PC-3 (cell line): ENCODE results near the gene PBLD. TPM values are rescaled to one million over a fixed set of nuclear protein-coding genes. Genes with fewer than 3 reads are reported as not detected.

Source experiments
- ATAC-seq: fragments of 200-7000 bp; cut with Tn5 transposase; 2 replicates; pipeline ENCODE4 v1.9.1; 2020; ENCODE audit warnings: mild to moderate bottlenecking, moderate library complexity
- BruUV-seq: library from RNA; stranded (reverse); fragments of 400-500 nt; replicated peaks from 2 replicates; lab custom pipeline; 2021; lab: Mats Ljungman, UMichigan
- CTCF ChIA-PET: fragments of 300-600 bp; sonication (Branson Sonifier 250); formaldehyde crosslinking; loops from one replicate; lab custom pipeline; 2022; ENCODE audit warnings: antibody characterized with exemption; lab: Charles Lee
- POLR2A ChIA-PET: fragments of 300-600 bp; sonication (Branson Sonifier 250); formaldehyde crosslinking; loops from one replicate; lab custom pipeline; 2022; ENCODE audit warnings: antibody characterized with exemption; ENCODE audit not compliant: unreplicated experiment; lab: Charles Lee
- DNase-seq: peaks from one replicate; pipeline ENCODE4 v3.0.0-alpha.2; 2015
- H2AFZ ChIP-seq: fragments of 300-600 bp; sonication (generic); 2 replicates; pipeline ENCODE4 v1.6.0; 2016; ENCODE audit warnings: antibody characterized with exemption, low read length
- H3F3A ChIP-seq: fragments of 300-600 bp; sonication (generic); one replicate; pipeline ENCODE4 v1.6.0; 2017; ENCODE audit warnings: antibody characterized with exemption, low read length, control low read depth, mild to moderate bottlenecking; ENCODE audit not compliant: unreplicated experiment
- H3K27ac ChIP-seq: fragments of 300-600 bp; sonication (generic); 2 replicates; pipeline ENCODE4 v1.5.1; 2016; ENCODE audit warnings: mild to moderate bottlenecking, low read length
- H3K27me3 ChIP-seq: fragments of 300-600 bp; sonication (generic); 2 replicates; pipeline ENCODE4 v1.6.1; 2016; ENCODE audit warnings: low read length, mixed read lengths
- H3K36me3 ChIP-seq: fragments of 300-600 bp; sonication (generic); 2 replicates; pipeline ENCODE4 v1.6.1; 2016; ENCODE audit warnings: low read depth, mixed run types, low read length, mixed read lengths
- H3K4me1 ChIP-seq: fragments of 300-600 bp; sonication (generic); 2 replicates; pipeline ENCODE4 v1.5.1; 2016; ENCODE audit warnings: low read length; ENCODE audit not compliant: insufficient read depth
- H3K4me2 ChIP-seq: fragments of 300-600 bp; sonication (generic); 2 replicates; pipeline ENCODE4 v1.6.0; 2016; ENCODE audit warnings: low read length
- H3K4me3 ChIP-seq: fragments of 300-600 bp; sonication (generic); 2 replicates; pipeline ENCODE4 v1.5.1; 2016; ENCODE audit warnings: mild to moderate bottlenecking, low read length, mixed read lengths
- H3K79me2 ChIP-seq: fragments of 300-600 bp; sonication (generic); 2 replicates; pipeline ENCODE4 v1.6.1; 2017; ENCODE audit warnings: low read length, mixed read lengths
- H3K9ac ChIP-seq: fragments of 300-600 bp; sonication (generic); 2 replicates; pipeline ENCODE4 v1.6.0; 2016; ENCODE audit warnings: mild to moderate bottlenecking, low read length
- H3K9me2 ChIP-seq: fragments of 300-600 bp; sonication (generic); replicated peaks from 2 replicates; pipeline ENCODE4 v1.6.1; 2016; ENCODE audit warnings: mixed run types, low read length, mixed read lengths
- H3K9me3 ChIP-seq: fragments of 300-600 bp; sonication (generic); 2 replicates; pipeline ENCODE4 v1.6.1; 2016; ENCODE audit warnings: low read length, mixed read lengths
- H4K20me1 ChIP-seq: fragments of 300-600 bp; sonication (generic); 2 replicates; pipeline ENCODE4 v1.6.1; 2016; ENCODE audit warnings: low read length, mixed read lengths
- EZH2 ChIP-seq: fragments of 300-600 bp; sonication (generic); IDR thresholded peaks from one replicate; pipeline ENCODE4 v1.6.1; 2017; ENCODE audit warnings: antibody characterized with exemption, mild to moderate bottlenecking, low read length; ENCODE audit not compliant: unreplicated experiment
- EZH2phosphoT487 ChIP-seq: fragments of 300-600 bp; sonication (generic); IDR thresholded peaks from 2 replicates; pipeline ENCODE4 v1.6.1; 2018; ENCODE audit warnings: mild to moderate bottlenecking, antibody characterized with exemption, low read length, borderline replicate concordance
- intact Hi-C: fragments of 100-400 bp; cut with micrococcal nuclease; formaldehyde crosslinking; loops from 2 replicates; pipeline ENCODE4 v1.9.0; 2023
- total RNA-seq: library from RNA; depleted of rRNA; stranded (reverse); fragments of >200 nt; gene quantifications from 2 replicates; pipeline ENCODE4 v1.2.3, GENCODE V29; 2014
- TF ChIP-seq, protein P1 (sequence below): fragments of 300-600 bp; sonication (generic); conservative IDR thresholded peaks from 2 replicates; pipeline ENCODE4 v1.5.1; 2017; ENCODE audit warnings: antibody characterized with exemption, low read depth, mild to moderate bottlenecking, low read length

The PBLD gene
- total RNA-seq, 1 experiment from 2014 or later, result 1.1 TPM

DNA sequence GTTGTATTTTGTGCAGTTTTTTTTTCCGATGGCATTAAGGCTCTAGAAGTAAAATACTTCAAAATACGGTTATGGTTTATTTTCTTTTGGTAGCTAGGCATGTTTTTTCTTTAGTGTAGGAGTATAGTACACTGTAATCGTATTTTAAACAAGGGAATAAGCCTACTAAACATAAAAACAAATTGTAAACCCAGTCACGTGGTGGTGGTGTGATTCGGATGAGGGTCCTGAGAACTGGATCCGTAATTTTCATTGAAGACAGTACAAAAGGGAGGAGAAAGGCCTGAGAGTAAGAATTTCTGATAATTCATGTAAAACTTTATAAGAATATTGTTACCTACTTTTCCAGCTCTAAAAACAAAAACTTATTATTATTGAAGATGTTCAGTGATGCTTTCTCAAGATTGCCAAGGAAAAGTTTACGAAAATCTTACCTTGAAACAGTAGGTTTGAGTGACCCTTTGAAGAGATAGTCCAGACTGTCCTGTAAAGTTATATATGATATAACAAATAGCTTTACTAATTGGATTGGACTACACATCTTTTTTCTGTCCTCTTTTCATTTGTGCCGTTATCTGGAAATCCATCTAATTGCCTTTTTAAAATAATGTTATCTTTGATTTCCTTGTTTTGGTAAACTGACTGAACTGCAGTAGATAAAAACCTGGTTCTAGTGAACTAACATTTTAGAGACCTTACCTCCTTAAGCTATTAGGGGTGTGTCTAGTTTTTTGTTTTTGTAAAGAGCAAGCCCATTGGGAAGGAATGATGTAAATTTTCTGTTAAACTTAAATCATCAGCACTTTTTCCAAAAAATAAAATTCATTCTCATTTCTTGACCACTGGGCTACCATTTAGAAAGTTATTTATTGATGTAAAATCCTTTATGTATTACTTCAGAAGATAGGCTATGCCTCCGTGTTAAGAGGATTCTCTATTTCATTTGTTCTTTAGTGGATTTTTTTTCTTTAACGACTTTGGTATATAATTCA is 1.0 kb upstream of the PBLD start:
- POLR2A ChIA-PET, result no interaction called here
- H3K4me1 ChIP-seq, result peaks cover 40% of the 10 kb centered on the region

DNA sequence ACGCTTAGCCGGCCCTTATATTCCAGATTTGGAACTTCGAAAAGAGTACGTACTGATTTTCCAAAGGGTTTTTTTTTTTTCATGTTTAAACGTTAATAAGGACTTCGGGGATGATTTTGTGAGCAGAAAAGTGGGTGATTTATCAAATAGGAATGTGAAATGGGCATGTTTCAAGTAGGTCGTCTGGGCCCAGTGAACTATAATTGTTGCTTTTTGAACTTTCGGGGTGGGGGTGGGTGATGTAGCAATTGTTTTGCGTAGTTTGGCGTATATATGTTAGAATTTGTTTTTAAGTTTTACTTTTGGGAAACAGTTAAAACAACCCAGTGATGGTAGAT is 299 bp upstream of the PBLD start:
- no peaks in the 10 kb centered on the region for H3K9me3 ChIP-seq
- peak overlapping the region; percentile 82 for H3K27ac ChIP-seq
- intact Hi-C loops, result loop anchor here (5.0 to 10.0 kb wide), 5 partner anchors 246 to 569 kb away; partner anchors contain the start of genes CCAR1, DDX50 and SIRT1
- CTCF ChIA-PET, result interaction anchor here (0.6 to 3.1 kb wide), 2 partner anchors 23 to 120 kb away, joined by 4 to 18 read pairs; no protein-coding TSS in a partner anchor
- H3K27me3 ChIP-seq, result no peaks in the 10 kb centered on the region
- POLR2A ChIA-PET, result no interaction called here
- H3K79me2 ChIP-seq, result peaks cover 68% of the 10 kb centered on the region
- peaks cover 53% of the 10 kb centered on the region for H4K20me1 ChIP-seq
- TF ChIP-seq EZH2, result no peak
- TF ChIP-seq, protein P1, sequence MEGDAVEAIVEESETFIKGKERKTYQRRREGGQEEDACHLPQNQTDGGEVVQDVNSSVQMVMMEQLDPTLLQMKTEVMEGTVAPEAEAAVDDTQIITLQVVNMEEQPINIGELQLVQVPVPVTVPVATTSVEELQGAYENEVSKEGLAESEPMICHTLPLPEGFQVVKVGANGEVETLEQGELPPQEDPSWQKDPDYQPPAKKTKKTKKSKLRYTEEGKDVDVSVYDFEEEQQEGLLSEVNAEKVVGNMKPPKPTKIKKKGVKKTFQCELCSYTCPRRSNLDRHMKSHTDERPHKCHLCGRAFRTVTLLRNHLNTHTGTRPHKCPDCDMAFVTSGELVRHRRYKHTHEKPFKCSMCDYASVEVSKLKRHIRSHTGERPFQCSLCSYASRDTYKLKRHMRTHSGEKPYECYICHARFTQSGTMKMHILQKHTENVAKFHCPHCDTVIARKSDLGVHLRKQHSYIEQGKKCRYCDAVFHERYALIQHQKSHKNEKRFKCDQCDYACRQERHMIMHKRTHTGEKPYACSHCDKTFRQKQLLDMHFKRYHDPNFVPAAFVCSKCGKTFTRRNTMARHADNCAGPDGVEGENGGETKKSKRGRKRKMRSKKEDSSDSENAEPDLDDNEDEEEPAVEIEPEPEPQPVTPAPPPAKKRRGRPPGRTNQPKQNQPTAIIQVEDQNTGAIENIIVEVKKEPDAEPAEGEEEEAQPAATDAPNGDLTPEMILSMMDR, result no peak
- no peak for TF ChIP-seq EZH2phosphoT487
- H3K9ac ChIP-seq, result peak overlapping the region; percentile 96
- peak overlapping the region; percentile 81 for H3K4me2 ChIP-seq
- H3K4me1 ChIP-seq, result peaks cover 47% of the 10 kb centered on the region
- ATAC-seq (no peak), DNase-seq (no peak)
- BruUV-seq, result no TSS peak
- H2AFZ ChIP-seq, result no peak overlapping the region
- peaks cover 46% of the 10 kb centered on the region for H3K36me3 ChIP-seq
- H3F3A ChIP-seq, result no peaks in the 10 kb centered on the region
- no peaks in the 10 kb centered on the region for H3K9me2 ChIP-seq
- peak overlapping the region; percentile 87 for H3K4me3 ChIP-seq

More for the DNA sequence above, 1.0 kb upstream of the PBLD start:
- Histone ChIP-seq H3K27me3 (no peaks in the 10 kb centered on the region), H3K79me2 (peaks cover 75% of the 10 kb centered on the region), H4K20me1 (peaks cover 61% of the 10 kb centered on the region), H3K9me2 (no peaks in the 10 kb centered on the region), H3K27ac (0 out of 2 replicates have a peak overlapping the region, but pooled peaks have one; percentile 82), H3K4me3 (peak overlapping the region; percentile 87), H3K9me3 (no peaks in the 10 kb centered on the region), H3F3A (no peaks in the 10 kb centered on the region), H2AFZ (no peak overlapping the region), H3K9ac (peak overlapping the region; percentile 96), H3K36me3 (peaks cover 53% of the 10 kb centered on the region), H3K4me2 (peak overlapping the region; percentile 81)
- CTCF ChIA-PET, result interaction anchor here (0.6 to 3.1 kb wide), 2 partner anchors 22 to 121 kb away, joined by 4 to 18 read pairs; no protein-coding TSS in a partner anchor
- TF ChIP-seq EZH2phosphoT487, result no peak
- TF ChIP-seq, protein P1, result no peak
- no peak for TF ChIP-seq EZH2
- no TSS peak for BruUV-seq
- ATAC-seq (no peak), DNase-seq (no peak)
- intact Hi-C loops, result loop anchor here (5.0 to 10.0 kb wide), 5 partner anchors 246 to 569 kb away; partner anchors contain the start of genes CCAR1, DDX50 and SIRT1
